Measurements from ENCODE around the gene COL2A1.
A peak's percentile ranks its signal among the peaks of the same experiment; 100 is the strongest.

Gene COL2A1

DNA sequence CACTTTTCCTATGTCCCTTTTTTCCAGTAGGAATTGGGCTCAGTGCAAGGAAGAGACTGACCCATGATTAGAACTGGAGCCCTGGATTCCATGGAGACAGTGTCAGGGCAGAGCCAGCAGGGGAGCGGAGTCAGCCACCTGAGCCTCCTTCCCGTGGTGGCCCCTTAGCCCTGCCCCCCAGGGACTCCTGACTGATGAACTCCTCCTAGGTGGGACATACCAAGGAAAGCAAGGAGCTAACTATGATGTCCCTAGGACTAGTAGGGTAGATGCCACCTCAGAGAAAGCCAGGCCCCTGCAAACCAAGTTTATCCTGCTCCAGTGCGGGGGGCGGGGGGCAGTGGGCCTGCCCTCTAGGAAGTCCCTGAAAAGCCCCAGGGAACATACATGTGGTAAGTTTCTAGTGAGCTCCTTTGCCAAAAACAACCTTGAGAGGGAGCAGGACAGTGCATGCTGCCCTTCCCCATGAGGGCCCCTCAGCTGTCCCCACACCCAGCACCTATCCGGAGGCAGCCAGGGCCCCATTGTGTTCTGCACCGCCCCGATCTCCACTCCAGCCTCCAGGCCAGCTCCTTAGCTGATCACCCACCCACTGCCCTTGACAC, 6.2 kb upstream of the COL2A1 start:
- no peak for DNase-seq

DNA sequence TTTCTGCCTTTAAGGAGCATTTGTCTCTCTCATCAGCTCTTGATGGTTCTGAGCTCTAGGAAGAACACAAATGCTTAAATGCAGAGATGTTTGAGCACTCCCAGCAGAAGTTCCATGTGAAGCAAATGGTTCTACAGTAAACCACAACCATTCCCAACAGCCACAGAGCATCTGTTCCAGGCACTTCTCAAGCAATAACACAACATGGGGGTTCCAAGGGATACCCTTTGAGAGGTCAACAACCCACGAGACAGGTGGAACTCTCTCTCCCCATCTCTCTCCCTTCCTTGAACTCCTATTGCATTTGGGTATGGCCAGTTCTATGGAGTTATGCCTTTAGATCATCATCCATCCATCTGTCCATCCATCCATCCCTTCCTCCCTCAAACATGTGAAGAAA, 5.2 kb upstream of the COL2A1 start:
- DNase-seq, result no peak

DNA sequence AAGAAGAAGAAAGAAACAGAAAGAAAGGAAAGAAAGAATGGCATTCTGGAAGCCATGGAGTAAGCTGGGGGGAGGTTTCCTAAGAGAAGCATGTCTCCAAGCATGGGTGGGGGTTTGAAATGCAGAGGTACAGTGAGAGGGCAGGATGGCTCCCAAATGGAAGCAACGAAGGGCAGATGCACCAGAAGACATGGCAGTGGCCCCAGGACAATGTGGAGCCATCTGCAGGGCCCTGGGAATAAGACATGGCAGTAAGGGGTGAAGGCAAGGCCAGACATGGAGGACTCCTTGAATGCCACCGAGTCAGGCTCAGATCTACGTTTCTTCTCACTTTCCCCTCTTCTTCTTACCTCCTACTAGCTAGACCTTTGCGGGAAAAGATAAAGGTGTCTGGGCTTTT, 4.7 kb upstream of the COL2A1 start:
- no peak for DNase-seq

DNA sequence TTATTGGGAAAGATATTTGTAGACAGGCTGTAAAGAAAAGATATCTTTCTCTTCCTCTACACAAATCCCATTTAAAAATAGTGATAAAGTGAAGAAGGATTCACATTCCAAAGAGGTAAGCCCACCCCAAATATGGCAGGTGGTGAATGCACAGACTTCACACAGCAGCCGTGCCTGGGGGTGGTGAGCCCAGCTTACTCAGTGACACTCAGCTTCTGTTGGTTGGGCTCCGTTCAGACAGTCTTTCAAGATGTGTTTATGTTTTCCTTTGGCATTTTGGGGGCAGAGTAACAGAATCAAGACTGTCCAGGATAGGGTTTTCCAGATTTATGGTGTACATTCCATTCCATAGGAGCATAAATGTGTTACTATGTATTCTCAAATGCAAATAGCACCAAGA, 4.1 kb upstream of the COL2A1 start:
- DNase-seq, result no peak

DNA sequence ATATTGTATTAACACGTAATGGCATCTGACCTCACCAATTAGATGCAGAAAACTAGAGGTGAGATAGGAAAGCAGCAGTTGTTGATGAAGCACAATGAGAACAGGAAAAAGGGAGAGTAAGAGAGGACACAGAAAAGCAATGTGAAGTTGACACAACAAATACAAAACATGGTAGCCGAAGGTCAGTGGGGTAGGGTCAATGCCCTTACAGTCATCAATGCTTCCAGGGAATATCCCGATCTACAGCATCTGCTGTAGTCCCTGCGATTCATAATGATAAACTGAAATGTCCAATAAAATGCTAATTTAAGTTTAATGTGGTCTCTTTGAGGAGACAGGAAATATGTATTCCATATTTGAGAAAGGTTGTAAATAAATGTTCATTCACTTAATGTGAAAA, 2.9 kb upstream of the COL2A1 start:
- no peak for DNase-seq

DNA sequence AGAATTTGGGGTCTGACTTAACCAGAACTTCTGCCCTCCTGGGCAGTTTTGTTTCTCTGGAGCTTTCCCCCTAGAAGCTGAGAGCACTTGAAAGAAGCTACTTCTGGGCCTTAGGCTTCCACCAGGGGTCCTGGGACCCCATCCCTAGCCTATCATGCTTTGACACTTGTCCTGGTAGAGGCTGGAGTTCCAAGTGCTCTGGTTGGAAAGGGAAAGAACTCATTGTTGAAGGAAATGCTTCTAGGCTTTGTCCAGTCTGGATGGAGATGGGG, 1.4 kb upstream of the COL2A1 start:
- DNase-seq, result no peak

DNA sequence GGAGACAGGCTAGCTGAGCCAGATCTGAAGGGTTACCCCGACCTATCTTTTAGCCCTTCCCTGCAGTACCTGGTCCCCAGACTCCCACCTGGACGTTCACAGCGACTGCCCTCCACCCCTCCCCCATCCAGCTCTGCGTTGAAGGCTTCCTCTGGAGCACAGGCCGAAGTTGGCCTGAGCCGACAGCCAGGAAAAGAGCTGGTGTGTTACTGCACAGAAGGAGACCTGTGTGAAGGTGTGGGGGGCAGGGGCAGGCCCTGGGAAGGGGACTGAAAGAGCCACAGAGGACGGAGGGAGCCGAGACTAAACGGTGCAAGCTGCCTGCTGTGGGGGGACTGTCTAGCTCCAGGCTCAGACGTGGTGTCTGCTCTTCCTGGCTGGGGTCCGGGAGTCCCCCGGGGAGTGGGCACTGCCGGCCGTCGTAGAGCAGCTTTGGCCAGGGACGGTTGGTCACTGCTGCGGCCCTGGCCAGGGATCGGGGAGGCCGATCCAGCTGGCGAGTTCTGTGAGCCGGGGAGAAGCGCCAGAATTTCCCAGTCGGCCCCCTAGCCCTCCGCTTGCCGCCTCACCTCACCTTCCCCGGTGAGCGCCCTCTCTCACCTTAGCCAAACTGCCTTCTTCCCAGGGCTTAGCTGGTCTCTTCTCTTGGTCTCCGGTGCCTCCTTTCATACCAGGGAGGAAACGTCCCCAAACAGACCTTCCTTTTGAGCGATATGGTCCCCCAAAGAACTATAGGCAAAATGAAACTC, 899 bp upstream of the COL2A1 start:
- DNase-seq, result no peak

DNA sequence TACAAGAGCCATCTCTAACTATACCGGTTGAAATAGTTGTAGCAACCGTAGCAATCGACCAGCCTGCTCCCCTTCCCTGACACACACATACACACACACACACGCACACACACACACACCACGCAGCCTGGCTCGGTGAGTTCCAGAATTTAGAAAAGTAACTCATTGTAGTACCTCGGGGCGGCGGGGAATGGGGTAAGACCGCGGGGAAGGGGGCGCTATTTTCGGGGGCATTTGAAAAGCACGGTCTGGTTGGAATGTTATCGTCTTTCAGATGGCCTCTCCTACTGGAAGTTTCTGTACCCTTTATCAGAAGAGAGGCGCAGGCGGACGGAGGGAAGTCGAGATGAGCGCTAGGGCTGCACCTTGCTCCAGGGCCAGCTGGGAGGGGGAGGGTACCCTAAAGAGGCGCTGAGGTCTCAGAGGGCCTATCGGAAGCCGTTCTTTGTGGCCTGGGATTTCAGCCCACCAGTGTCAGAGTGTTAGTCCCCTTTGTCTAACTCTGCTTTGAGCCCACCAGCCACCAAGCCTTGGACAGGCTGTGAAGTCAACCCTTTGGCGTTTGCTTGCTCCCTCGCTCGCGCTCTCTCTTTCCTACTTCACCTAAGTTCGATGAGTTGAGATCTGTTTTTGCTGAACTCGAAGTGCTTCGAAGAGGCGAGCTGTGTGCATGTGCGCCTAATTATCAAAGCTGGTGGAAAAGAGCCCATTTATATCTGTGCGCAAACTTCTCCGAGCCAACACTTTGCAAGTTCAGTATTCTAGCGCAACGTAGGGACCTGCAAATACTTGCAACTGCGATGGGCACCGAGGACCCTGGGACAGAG, 837 bp downstream of the COL2A1 start:
- peak; percentile 66 for DNase-seq

DNA sequence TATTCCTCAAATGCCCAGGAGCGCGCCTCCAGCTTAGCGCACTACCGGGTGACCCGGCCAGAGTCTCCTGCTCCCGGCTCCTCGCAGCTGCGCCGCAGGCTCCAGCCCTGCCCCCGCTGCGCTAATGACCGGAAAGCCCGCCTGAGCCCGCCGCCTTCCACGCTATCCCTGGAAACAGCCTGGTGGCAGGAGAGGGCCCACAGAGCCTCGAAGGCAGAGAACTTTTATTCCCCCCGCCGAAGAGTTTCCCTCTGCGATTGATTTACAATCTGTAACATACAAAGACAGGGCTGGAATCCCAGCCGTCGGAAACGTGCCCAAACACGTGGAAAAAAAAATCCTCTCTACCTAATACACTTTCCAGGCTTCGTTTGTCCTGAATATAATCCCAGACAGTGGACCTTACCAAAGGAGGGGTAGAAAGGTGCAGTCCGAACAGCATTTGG, 1.5 kb downstream of the COL2A1 start:
- DNase-seq, result no peak

DNA sequence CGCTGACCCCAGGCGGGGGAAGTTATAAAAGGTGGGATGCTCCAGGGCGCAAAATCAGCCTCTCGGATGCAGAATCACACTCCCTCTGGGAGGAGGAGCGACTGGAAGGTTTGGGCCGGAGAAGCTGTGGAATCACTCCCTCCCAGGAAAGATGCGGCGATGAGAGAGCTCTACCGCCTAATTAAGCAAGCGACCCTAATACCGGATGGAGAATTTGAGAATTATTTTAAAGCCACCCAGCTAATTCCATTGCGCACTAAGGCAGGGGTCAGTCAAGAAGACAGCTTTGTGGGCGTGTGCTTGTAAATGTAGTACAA, 1.9 kb downstream of the COL2A1 start:
- DNase-seq, result no peak

DNA sequence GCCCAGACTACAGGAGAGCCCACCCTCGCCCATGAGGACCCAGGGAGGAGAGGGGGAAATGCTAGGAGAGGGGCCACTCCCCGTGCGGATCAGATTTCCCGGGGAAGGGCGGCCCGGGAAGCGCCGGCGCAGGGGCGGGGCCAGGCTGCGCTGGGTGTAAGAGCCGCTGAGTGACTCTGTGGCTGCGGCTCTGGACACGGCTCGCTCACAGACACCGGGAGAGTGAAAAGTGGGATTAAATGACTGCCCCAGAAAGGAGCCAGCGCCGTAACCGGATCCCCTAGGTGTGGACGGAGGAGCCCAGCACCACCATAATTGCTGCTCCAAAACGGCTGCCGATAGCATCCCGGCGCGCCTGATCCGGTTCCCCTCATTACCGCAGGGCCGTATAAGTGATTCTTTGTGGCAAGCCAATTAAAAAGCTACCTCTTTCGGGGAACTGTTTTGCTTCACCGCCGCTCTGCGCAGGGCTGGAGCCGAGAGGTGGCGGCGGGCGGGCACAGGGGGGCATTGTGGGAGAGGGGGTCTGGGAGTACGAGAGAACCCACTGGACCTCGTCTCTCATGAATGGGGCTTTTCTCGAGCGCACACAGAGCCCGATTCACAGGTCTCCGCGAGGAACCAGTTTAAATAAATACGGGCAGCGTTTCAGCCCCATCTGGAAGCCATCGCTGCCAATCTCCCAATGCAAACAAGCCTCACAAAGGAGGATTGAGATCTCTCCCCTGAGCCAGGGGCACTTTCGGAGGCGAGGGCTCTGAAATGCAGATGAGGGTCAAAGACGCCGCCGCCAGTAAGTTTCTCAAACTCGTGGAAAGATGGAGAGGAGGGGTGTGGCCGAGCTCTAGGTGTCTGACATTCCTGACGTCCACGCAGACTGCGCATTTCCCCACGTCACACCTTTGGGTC, 2.5 kb downstream of the COL2A1 start:
- DNase-seq, result no peak

DNA sequence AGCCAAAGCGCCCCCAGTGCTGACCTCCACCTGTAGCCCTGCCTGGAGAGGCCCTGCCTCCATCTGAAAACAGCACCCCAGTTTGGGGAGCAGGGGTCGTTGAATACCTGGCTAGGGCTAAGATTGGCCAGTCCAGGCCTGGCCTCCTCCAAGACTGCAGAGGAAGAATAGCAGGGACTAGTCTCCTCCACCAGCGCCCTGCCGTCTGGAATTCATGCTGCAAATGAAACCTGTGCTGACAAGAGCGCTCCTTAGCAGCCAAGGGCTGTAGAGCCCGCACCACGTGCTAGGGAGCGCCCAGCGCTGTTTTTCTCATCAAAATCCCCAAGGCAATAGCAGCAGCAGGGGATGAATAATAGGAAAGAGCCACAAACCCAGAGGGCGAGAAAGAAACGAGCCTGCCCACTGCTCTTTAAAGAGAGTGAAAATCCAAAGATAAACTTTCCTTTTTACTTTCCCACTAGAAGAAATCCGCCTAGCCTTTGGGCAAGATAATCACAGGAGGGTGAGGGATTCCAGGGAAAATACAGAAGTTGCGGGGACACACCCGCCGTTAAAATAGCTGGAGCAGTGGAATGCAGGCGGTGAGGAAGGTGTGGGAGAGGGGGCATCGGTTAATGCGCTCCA, 3.3 kb downstream of the COL2A1 start:
- DNase-seq, result no peak

DNA sequence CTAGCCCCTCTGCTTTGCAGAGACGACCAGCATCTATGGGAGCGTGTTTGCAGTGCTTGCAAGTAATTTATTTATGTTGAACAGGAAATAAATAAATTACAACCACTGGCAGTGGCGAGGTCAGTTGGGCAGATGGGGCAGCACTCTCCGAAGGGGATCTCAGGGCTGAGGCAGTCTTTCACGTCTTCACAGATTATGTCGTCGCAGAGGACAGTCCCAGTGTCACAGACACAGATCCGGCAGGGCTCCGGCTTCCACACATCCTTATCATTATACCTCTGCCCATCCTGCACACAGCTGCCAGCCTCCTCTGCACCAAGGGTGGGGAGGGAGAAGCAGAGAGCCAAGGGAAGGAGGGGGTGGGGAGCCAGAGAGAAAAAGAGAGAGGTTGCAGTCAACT, 4.5 kb downstream of the COL2A1 start:
- no peak for DNase-seq

DNA sequence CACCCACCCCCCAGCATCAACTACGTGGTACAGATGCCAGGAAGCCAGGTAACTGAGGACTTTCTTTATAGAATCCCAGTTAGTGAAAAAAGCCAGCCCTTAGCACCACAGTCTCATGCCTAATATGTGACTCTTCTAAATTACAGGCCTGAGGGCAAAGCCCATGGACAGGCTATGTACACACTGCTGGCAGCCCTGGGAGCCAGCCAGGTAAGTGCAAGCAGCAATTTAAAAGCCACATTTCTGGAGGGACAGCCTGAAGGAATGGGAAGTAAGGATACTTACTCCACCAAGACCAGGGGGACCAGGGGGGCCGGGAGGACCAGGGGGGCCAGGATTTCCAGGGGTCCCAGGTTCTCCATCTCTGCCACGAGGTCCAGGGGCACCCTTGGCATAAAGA, 7.0 kb downstream of the COL2A1 start:
- DNase-seq, result no peak

DNA sequence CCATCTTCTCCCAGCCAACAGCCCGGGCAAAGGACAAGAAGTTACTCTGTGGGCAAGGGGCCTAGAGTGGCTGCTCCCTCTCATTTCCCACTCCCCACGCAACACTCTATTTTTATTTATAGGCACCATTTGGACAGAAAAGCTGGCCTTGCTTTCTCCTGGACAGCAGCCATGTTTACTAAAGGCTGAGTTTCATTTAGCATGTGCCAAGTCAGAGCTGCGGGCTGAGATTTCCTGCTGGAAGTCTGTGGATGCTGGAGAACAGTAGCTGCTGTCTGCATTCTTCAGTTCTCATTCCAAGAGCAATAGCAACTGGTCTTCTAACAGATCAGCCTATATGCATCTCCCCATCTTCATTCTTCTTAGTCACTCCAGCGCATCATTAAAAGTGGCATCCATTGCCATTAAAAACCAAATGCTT, 8.3 kb downstream of the COL2A1 start:
- DNase-seq, result no peak

DNA sequence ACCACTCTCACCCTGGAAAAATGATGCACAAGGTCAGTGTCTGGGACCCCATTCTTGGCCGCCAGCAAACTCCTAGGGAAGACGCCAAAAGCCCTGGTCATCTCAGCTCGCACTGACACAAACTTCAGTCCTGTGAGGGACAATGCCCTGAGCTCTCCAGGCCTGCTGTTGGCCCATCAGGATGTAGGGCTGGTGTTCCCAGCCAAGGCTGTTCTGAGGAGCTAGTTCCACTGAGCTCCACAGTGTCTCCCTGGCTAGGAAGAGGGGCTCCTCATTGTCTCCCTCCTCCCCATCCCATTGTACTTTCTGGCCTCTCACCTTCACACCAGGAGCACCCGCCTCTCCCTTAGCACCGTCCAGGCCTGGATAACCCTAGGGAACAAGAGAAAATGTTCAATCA, 10.8 kb downstream of the COL2A1 start:
- no peak for DNase-seq

DNA sequence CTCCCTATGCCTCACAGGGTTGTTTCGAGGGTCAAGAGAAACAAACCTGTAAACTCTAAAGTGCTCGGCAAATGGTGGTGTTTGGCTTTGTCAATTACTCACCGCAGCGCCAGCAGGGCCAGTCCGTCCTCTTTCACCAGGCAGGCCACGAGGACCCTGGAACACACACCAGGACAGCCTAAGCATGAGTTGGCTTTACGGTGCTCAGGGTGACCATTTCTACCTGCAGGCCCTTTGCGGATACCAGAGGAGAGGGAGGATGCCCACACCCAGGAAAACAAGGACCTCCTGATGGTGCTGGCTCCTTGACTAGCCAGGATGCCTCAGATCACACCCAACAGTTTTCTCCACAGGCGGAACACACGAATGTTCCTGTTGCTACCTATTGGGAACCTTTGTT, 11.5 kb downstream of the COL2A1 start:
- no peak for DNase-seq

DNA sequence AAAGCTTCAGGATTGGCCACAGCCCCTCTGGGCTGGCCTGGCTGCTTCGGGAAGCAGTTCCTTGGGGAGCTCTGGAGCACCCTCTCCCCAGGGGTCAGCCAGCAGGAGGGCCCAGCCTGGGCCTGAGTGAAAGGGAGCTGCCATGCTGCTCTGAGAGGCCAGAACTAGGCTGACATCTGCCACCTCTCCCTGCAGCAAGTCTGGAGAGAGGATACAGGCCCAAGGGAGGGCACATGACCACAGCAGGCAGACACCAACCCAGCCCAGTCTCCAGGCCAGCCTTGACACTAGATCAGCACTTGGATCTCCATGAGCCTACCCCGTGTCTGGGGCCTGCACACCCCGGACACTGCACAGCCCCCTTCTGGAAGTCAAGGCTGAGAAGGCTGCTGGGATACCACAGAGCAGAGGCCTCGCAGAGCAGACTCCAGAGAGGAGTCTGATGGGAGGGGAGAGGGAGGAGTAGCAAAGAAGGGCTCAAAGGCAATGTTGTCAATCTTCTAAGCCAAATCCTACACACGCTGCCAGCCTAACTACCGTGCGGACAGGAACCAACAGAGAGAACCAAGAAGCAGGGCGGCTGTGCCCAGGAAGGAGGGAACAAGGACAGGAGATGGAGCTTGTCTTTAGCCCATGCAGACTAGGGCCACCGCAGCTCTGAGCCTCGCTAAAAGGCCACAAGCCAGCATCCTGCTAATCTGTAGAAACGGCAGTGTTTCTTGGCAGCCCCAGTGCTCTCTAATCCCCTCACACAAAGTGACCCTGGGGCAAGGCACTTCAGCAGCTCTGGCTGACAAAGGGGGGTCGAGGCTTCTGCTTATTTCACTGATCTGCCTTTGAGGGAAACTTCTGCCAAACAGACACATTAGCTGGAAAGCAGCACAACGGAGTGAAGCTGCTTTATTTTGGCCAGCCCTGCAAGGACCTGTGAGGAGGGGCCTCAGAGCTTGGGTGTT, 12.9 kb downstream of the COL2A1 start:
- peak; percentile 50 for DNase-seq

DNA sequence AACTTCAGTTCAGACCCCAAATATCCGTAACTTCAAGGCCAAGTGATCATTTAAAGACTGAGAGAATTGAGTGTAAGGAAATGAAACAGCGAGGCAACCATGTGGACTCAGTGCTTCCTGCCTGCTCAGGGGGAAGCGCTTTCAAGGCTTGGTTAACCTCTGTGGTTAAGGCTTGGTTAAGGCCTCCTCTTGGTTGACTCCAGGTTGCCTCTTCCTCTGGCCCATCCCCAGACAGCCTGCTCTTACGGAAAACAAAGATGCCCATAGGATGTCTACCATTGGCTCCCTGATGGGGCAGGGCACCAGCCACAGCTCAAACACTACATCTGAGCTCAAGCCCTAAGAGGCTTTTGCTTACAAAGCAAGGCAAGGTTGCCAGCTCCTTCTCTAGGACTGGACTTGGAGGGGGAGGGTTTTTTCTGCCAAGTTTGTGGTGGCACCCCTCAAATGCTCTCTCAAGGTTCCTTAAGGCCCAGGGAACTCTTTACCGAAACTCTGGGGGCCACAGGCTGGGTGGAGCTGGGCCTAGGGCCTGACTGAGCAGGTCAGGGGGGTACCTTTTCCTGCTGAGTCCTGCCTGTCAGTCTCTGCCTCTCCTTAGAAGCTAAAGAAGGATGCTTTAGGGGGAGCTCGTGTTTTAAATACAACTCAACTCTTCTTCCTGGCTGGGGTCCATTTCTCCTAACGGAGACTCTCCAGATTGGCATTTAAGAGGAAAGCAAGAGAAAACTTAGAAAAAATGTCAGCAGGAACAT, 13.7 kb downstream of the COL2A1 start:
- DNase-seq, result peak; percentile 68

DNA sequence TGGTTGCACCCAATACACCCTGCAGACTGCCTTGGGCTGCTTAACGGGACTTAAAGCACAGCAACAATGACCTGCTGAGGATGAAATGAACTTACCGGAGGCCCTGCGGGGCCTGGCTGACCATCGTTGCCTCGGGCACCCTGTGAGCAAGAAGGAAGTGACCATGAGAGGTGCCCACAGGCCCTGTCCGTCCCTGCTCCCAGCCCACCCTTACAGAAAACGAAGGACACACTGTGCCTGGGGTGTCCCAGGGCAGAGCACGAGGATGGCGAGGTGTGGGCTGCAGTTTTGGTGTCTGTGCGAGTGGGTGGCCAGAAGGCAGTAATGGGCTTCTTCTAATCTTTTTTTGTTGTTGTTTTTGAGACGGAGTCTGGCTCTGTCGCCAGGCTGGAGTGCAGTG, 14.6 kb downstream of the COL2A1 start:
- no peak for DNase-seq

DNA sequence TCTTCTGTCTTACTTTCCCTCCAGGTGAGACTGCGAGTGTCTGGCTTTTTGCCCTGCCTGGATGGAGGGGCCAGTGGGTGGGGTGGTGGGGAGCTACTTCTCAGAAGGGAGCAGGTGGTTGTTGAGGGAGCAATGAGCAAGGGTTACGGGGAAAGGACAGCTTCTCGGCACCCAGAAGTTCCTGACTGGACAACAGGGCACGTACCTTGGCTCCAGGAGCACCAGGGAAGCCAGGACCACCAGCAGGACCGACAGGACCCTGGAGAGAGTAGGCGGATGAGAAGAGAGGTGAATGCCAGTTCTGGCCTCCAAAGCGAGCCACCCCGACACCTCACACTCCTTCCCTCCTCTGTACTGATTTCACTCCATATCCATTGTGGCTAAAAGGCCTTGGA, 15.3 kb downstream of the COL2A1 start:
- no peak for DNase-seq

Measured in activated CD8-positive, alpha-beta memory T cell treated with anti-CD3 and anti-CD28 coated beads, Interleukin-2, amount 50 U/mL, for 48 hours (primary cell).